Measurements from ENCODE around the gene GPR155.

Gene GPR155

DNA sequence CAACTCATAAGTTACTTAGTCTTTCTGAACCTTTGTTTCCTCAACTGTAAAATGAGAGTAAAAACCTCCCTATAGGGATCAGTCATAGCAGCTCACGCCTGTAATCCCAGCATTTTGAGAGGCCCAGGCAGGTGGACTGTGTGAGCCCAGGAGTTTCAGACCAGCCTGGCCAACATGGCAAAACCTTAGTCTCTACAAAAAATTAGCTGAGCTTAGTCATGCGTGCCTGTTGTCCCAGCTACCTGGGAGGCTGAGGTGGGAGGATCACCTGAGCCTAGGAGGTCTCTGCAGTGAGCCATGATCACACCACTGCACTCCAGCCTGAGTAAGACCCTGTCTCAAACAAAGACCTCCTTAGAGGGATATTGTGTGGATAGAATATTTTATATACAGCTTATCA lies 2.3 kb downstream of the GPR155 start:
- no peak for DNase-seq
- TF ChIP-seq GATA1 (IDR thresholded peaks at IDR 0.05; ENCODE audit: low read depth, low read length) = no peak
- no peak for TF ChIP-seq POLR2A (IDR thresholded peaks at IDR 0.05; ENCODE audit: low read length)

DNA sequence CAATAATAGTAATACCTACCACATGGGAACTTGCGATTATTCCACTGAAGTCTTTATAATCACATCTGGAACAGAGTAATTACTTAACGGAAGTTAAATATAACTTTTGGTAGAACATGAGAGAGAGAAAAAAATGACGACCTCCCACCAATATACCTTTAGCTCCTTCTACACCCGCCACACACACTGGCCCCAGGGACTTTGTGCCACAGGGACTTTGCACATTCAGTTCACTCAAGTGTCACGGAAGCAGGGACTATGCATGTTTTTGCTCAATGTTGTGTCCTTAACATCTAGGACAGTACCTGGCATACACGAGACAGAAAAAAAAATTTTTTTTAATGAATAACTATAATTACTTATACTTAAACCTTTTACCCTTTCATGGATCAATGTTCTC lies 4.0 kb downstream of the GPR155 start:
- TF ChIP-seq GATA1 (IDR thresholded peaks at IDR 0.05; ENCODE audit: low read depth, low read length) = no peak
- TF ChIP-seq POLR2A (IDR thresholded peaks at IDR 0.05; ENCODE audit: low read length) = no peak

GRCh38 chr2:174477759-174478158 lies 9.1 kb downstream of the GPR155 start:
- no peak for DNase-seq
- TF ChIP-seq POLR2A (IDR thresholded peaks at IDR 0.05; ENCODE audit: low read length) = no peak
- no peak for TF ChIP-seq GATA1 (IDR thresholded peaks at IDR 0.05; ENCODE audit: low read depth, low read length)

More for the DNA sequence above, 4.0 kb downstream of the GPR155 start:
- DNase-seq = no peak

- no peak for DNase-seq
These were observed 13.0 kb downstream of the GPR155 start for GRCh38 chr2:174473796-174474195.

DNA sequence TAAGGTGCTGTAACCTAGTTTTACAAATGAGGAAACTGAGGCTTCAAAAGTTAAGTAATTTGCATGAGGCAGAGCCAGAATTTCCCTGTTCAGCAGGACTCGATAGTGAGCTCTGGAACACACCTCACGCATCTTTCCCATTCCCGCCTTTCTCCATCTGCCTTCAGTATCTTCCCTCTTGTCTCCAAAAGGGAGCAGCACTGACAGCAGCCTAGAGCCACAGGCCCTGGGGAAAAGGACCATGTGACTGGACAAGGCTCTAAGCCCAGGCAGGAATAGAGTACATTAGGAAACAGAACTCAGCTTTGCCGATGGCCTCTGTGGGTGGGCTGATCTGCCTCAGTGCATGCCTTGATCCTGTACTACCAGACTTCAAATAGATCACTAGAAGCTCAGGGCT lies 21.5 kb downstream of the GPR155 start:
- no peak for DNase-seq
- TF ChIP-seq GATA1 (IDR thresholded peaks at IDR 0.05; ENCODE audit: low read depth, low read length) (no peak), POLR2A (IDR thresholded peaks at IDR 0.05; ENCODE audit: low read length) (no peak)

More at GRCh38 chr2:174473796-174474195, 13.0 kb downstream of the GPR155 start:
- TF ChIP-seq POLR2A (IDR thresholded peaks at IDR 0.05; ENCODE audit: low read length) = no peak
- TF ChIP-seq GATA1 (IDR thresholded peaks at IDR 0.05; ENCODE audit: low read depth, low read length) = no peak

DNA sequence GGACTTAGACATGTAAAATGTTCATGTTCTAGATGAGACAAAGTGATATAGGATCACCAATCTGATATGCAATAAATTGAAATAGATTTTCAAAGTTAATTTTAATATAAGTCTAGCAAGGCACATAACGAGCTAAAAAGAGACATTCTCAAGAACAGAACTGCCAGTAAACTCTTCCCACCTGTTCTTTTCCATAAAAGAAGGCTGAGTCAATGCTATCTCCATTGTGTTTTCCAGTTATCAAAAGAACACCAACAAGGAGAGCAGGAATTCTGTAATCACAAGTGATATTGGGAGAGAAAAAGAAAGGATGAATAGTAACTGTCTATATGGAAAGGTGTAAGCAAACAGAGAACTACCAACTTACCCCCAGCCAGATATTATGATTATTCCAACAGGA lies 25.6 kb downstream of the GPR155 start:
- no peak for TF ChIP-seq GATA1 (IDR thresholded peaks at IDR 0.05; ENCODE audit: low read depth, low read length)
- no peak for TF ChIP-seq POLR2A (IDR thresholded peaks at IDR 0.05; ENCODE audit: low read length)

GRCh38 chr2:174454566-174454965 lies 32.3 kb downstream of the GPR155 start:
- no peak for DNase-seq
- TF ChIP-seq GATA1 (IDR thresholded peaks at IDR 0.05; ENCODE audit: low read depth, low read length) = no peak
- TF ChIP-seq POLR2A (IDR thresholded peaks at IDR 0.05; ENCODE audit: low read length) = no peak

More for the DNA sequence above, 25.6 kb downstream of the GPR155 start:
- no peak for DNase-seq

DNA sequence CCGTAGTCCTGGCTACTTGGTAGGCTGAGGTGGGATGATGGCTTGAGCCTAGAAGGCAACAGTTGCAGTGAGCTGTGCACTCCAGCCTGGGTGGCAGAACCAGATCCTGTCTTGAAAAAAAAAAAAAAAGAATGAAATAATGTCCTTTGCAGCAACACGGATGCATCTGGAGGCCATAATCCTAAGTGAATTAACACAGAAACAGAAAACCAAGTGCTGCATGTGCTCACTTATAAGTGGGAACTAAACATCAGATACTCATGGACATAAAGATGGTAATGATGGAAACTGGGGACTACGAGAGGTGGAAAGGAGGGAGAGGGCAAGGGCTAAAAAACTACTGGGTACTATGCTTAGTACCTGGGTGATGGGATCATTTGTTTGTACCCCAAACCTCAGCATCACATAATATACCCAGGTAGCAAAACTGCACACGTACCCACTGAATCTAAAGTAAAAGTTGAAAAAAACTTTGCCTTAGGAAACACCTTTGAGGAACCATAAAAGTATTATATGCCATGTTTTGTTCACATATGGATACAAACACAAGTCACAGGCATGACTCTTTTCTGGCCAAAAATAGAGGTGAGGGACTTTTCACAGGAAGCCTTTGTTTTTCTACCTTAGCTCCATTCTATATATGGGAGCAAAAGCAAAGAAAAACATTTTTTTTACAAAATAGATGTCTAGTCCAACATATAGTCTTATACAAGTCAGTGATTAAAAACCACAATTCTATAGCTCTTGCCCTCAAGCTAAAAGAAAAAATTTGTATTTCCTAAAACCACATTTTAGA lies 36.6 kb downstream of the GPR155 start:
- no peak for DNase-seq
- no peak for TF ChIP-seq POLR2A (IDR thresholded peaks at IDR 0.05; ENCODE audit: low read length)
- no peak for TF ChIP-seq GATA1 (IDR thresholded peaks at IDR 0.05; ENCODE audit: low read depth, low read length)

GRCh38 chr2:174449033-174449432 lies 37.8 kb downstream of the GPR155 start:
- TF ChIP-seq POLR2A (IDR thresholded peaks at IDR 0.05; ENCODE audit: low read length) (no peak), GATA1 (IDR thresholded peaks at IDR 0.05; ENCODE audit: low read depth, low read length) (no peak)

GRCh38 chr2:174446531-174446930 lies 40.3 kb downstream of the GPR155 start:
- DNase-seq = no peak
- TF ChIP-seq POLR2A (IDR thresholded peaks at IDR 0.05; ENCODE audit: low read length) = no peak
- TF ChIP-seq GATA1 (IDR thresholded peaks at IDR 0.05; ENCODE audit: low read depth, low read length) = no peak

More at GRCh38 chr2:174449033-174449432, 37.8 kb downstream of the GPR155 start:
- no peak for DNase-seq

GRCh38 chr2:174445248-174445647 lies 41.6 kb downstream of the GPR155 start:
- TF ChIP-seq POLR2A (IDR thresholded peaks at IDR 0.05; ENCODE audit: low read length) = no peak
- TF ChIP-seq GATA1 (IDR thresholded peaks at IDR 0.05; ENCODE audit: low read depth, low read length) = no peak
- DNase-seq = no peak

GRCh38 chr2:174444761-174445160 lies 42.1 kb downstream of the GPR155 start:
- DNase-seq = no peak

GRCh38 chr2:174442546-174443510 lies 44.0 kb downstream of the GPR155 start:
- DNase-seq = no peak
- TF ChIP-seq POLR2A (IDR thresholded peaks at IDR 0.05; ENCODE audit: low read length) (no peak), GATA1 (IDR thresholded peaks at IDR 0.05; ENCODE audit: low read depth, low read length) (no peak)

More at GRCh38 chr2:174444761-174445160, 42.1 kb downstream of the GPR155 start:
- TF ChIP-seq GATA1 (IDR thresholded peaks at IDR 0.05; ENCODE audit: low read depth, low read length) (no peak), POLR2A (IDR thresholded peaks at IDR 0.05; ENCODE audit: low read length) (no peak)

DNA sequence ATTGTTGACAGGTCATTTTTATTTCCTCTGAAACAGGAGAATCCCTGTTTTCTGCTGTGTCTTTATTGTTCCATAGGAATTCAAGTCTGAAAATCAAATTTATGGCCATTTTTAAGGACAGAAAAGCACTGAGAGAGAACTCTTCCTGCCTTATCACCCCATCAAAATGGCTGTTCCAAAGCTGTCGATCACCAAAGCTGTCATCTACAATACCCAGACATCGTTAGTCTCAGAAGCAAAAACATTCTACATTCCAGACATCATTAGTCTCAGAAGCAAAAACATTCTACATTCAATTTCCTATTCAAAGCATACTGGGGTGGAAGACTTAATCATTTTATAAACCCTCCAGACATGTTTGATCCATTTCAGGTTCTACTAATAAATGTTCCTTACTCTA lies 46.9 kb downstream of the GPR155 start:
- TF ChIP-seq GATA1 (IDR thresholded peaks at IDR 0.05; ENCODE audit: low read depth, low read length) (no peak), POLR2A (IDR thresholded peaks at IDR 0.05; ENCODE audit: low read length) (no peak)
- no peak for DNase-seq
